GM12864 (cell line): ENCODE results near the gene POLR1E.

Experiments
- DNase-seq: peaks from one replicate; pipeline ENCODE4 v3.0.0-alpha.2; 2011; ENCODE audit warnings: low read depth
- H3K4me3 ChIP-seq: 2 replicates; pipeline ENCODE4 v1.5.1; 2011; ENCODE audit warnings: mild to moderate bottlenecking, low read depth, low read length, control low read depth
- CTCF ChIP-seq: IDR thresholded peaks from 2 replicates; pipeline ENCODE4 v1.5.1; 2011; ENCODE audit warnings: low read depth, mild to moderate bottlenecking, moderate library complexity, low read length, control low read depth, inconsistent platforms; ENCODE audit errors: missing control alignments

The POLR1E gene

DNA sequence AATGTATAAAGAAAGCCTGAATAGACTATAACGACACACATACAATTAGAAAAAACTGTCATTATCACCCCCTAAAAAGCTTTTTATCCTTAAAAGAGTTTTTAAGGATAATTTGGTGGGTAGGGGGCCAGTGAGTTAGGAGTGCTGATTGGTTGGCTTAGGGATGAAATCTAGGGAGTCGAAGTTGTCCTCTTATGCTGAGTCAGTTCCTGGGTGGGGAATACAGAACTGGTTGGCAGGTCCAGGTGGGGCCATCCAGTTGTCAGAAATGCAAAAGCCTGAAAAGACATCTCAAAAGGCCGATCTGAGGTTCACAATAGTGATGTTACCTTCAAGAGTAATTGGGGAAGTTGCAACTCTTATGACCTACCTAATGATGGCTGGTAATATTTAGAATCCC, 34.1 kb upstream of the POLR1E start:
- no peak overlapping the region for H3K4me3 ChIP-seq
- no peak for DNase-seq
- no peak for TF ChIP-seq CTCF

DNA sequence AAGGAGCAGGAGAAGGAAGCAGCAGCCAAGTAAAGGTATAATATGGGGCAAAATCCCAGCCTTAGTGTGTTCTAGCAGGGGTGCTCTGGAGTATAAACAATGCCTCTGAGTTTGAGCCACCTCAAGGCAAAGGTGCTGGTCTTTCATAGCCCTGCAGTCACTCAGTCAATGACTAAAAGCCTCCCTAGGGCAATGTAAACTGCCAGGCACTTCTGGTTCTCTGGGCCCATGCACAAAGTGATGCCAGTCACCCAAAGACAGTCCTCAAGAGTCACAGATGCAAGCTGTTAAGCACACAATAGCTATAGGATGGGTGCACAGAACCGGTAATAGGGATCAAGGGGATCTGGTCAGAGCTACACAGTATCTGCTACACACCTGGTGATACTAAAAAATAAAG, 33.1 kb upstream of the POLR1E start:
- TF ChIP-seq CTCF: no peak
- no peak overlapping the region for H3K4me3 ChIP-seq
- DNase-seq: no peak

GRCh38 chr9:37453827-37454226, 31.9 kb upstream of the POLR1E start:
- no peak for TF ChIP-seq CTCF
- no peak for DNase-seq
- H3K4me3 ChIP-seq: no peak overlapping the region

GRCh38 chr9:37454238-37454637, 31.5 kb upstream of the POLR1E start:
- no peak overlapping the region for H3K4me3 ChIP-seq
- no peak for DNase-seq
- TF ChIP-seq CTCF: no peak

DNA sequence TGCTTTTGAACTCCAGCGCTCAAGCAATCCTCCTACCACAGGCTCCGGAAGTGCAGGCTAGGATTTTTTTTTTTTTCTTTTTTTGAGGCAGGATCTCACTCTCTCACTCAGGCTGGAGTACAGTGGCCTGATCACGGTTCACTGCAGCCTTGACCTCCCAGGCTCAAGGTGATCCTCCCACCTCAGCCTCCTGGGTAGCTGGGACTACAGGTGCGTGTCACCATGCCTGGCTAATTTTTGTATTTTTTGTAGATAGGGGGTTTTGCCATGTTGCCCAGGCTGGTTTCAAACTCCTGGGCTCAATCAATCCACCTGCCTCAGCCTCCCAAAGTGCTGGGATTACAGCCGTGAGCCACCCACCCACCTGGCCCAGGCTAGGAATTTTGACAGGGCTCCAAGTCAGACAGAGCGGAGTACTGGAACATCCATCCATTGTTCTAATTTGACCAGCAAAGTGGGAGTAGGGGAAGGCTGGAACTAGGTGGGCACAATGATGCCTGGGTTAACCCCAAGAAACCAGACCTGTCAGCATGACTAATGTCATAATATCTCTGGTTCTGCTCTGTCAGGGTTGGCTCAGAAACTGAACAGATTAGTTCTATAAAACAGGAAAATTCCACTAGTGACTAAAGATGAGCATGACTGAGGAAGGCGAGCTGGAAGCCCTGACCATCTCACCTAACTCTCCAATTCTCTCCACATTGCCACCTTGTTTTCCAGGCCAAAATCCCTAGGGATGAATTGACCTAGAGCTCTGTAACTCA, 29.7 kb upstream of the POLR1E start:
- TF ChIP-seq CTCF: no peak
- no peak for DNase-seq
- no peak overlapping the region for H3K4me3 ChIP-seq

DNA sequence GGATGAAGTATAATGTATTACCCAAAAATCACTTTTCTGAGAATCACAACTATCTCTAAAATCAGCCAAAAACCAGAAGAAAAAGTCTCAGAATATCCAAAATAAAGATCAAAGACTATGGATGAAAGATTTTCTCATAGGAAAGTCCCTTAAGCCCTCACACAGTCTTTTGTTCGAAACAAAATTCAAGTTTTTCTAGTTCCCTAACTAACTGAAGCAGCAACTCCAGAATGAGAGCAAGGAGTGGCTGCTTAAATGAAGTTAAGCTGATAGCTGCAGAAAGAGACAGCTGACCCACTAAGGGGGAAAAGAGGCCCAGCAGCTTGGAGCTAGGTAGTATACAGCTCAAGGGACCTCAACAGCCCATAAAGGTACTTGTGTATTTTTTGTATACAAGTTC, 28.9 kb upstream of the POLR1E start:
- no peak for TF ChIP-seq CTCF
- H3K4me3 ChIP-seq: no peak overlapping the region
- DNase-seq: no peak

GRCh38 chr9:37464006-37464405, 21.7 kb upstream of the POLR1E start:
- no peak for TF ChIP-seq CTCF
- DNase-seq: no peak
- peak overlapping the region; percentile 70 for H3K4me3 ChIP-seq
